ENCODE results near the gene RBM18. TPM values are rescaled to one million over a fixed set of nuclear protein-coding genes. Genes with fewer than 3 reads are reported as not detected.

The RBM18 gene
- total RNA-seq (2014; rRNA removed; shearing (Covaris generic)): 9.8 and 17.6 TPM in 2 replicates

GRCh38 chr9:122264360-122265148 lies at the start of gene RBM18, which contains the start of gene MRRF:
Gene RBM18 (minus strand): TSS chr9:122264840. CDS start chr9:122261492, 3,348 bp downstream.
Gene MRRF (plus strand): TSS chr9:122264882. CDS start chr9:122270892, 6,010 bp downstream.
- Histone ChIP-seq H3K4me1 (replicated peaks) (peaks cover 15% of the 10 kb centered on the region), H3K9me3 (replicated peaks) (no peaks in the 10 kb centered on the region), H3K27me3 (replicated peaks) (no peaks in the 10 kb centered on the region), H3K27ac (peak within 1 kb of the TSS; percentile 90), H3K36me3 (peaks cover 22% of the 10 kb centered on the region), H3K4me3 (peak within 1 kb of the TSS; percentile 65)
- peak; percentile 86 to 95 for DNase-seq (ENCODE audit: low read depth in 1 of 2, low spot score in 2 of 2)

DNA sequence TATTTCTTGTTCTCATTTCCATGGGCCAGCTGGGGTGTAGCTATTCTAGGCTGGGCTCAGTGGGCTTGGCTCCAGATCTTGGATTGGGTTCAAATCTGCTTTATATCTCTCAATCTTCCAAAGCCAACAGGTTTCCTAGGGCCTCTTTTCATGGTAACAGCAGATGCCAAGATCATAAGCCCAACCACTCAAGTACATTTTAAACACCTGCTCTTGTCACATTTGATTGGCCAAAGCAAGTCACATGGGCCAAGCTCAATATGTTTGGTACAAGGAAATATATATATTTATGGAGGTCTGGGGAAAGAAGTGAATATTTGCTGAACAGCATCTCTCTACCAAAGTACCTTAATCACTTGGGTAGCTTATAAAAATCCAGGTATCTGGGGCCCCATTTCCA lies 49.5 kb upstream of the RBM18 start:
- Histone ChIP-seq H3K27me3 (replicated peaks) (no peaks in the 10 kb centered on the region), H3K36me3 (peaks cover 22% of the 10 kb centered on the region), H3K9me3 (replicated peaks) (no peaks in the 10 kb centered on the region), H3K4me1 (replicated peaks) (peaks cover 4% of the 10 kb centered on the region; the same call in 1 of the 2 replicates), H3K4me3 (no peak overlapping the region), H3K27ac (no peak overlapping the region)
- no peak for DNase-seq (ENCODE audit: low read depth in 1 of 2, low spot score in 2 of 2)

GRCh38 chr9:122309861-122310260 lies 45.2 kb upstream of the RBM18 start:
- no peak overlapping the region for H3K4me3 ChIP-seq
- no peaks in the 10 kb centered on the region for H3K27me3 ChIP-seq (replicated peaks)
- no peak for DNase-seq (ENCODE audit: low read depth in 1 of 2, low spot score in 2 of 2)
- peaks cover 38% of the 10 kb centered on the region for H3K36me3 ChIP-seq
- no peak overlapping the region for H3K27ac ChIP-seq
- H3K9me3 ChIP-seq (replicated peaks): no peaks in the 10 kb centered on the region
- H3K4me1 ChIP-seq (replicated peaks): peaks cover 4% of the 10 kb centered on the region; the same call in 1 of the 2 replicates

GRCh38 chr9:122307925-122308324 lies 43.3 kb upstream of the RBM18 start:
- no peak overlapping the region for H3K27ac ChIP-seq
- H3K36me3 ChIP-seq: peaks cover 25% of the 10 kb centered on the region
- H3K27me3 ChIP-seq (replicated peaks): no peaks in the 10 kb centered on the region
- no peaks in the 10 kb centered on the region for H3K9me3 ChIP-seq (replicated peaks)
- no peak for DNase-seq (ENCODE audit: low read depth in 1 of 2, low spot score in 2 of 2)
- peaks cover 14% of the 10 kb centered on the region for H3K4me1 ChIP-seq (replicated peaks)
- no peak overlapping the region for H3K4me3 ChIP-seq

- Histone ChIP-seq H3K4me1 (replicated peaks) (peaks cover 14% of the 10 kb centered on the region), H3K27me3 (replicated peaks) (no peaks in the 10 kb centered on the region), H3K27ac (no peak overlapping the region), H3K9me3 (replicated peaks) (no peaks in the 10 kb centered on the region), H3K4me3 (no peak overlapping the region), H3K36me3 (peaks cover 23% of the 10 kb centered on the region)
- no peak for DNase-seq (ENCODE audit: low read depth in 1 of 2, low spot score in 2 of 2)
Observed at GRCh38 chr9:122307061-122307460, 42.4 kb upstream of the RBM18 start.

- Histone ChIP-seq H3K36me3 (peaks cover 16% of the 10 kb centered on the region), H3K27ac (no peak overlapping the region), H3K4me1 (replicated peaks) (peaks cover 9% of the 10 kb centered on the region), H3K9me3 (replicated peaks) (no peaks in the 10 kb centered on the region), H3K27me3 (replicated peaks) (no peaks in the 10 kb centered on the region), H3K4me3 (no peak overlapping the region)
- DNase-seq (ENCODE audit: low read depth in 1 of 2, low spot score in 2 of 2): no peak
Observed at GRCh38 chr9:122302237-122303093, 37.8 kb upstream of the RBM18 start.

GRCh38 chr9:122297512-122297911 lies 32.9 kb upstream of the RBM18 start:
- Histone ChIP-seq H3K36me3 (peaks cover 19% of the 10 kb centered on the region), H3K4me1 (replicated peaks) (no peaks in the 10 kb centered on the region), H3K4me3 (no peak overlapping the region), H3K27me3 (replicated peaks) (no peaks in the 10 kb centered on the region), H3K9me3 (replicated peaks) (no peaks in the 10 kb centered on the region), H3K27ac (no peak overlapping the region)
- no peak for DNase-seq (ENCODE audit: low read depth in 1 of 2, low spot score in 2 of 2)

DNA sequence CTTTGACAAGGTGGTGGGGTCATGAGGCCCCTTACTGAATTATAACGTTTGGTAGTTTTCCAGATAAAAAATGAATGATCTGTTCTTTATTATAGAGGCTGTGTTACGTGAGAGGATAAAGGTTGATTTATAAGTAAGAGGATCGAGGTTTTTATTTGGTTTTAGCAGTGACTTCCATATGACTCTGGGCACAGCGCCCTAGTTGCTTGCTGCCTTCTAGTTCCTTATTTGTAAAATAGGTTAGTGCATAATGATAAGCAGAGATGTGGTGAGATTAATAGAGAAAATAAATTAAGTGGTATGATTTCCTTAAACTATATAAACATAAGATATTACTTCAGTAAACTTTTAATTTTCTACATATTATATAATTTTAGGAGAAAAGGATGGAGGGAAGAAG lies 29.9 kb upstream of the RBM18 start:
- no peak for DNase-seq (ENCODE audit: low read depth in 1 of 2, low spot score in 2 of 2)
- Histone ChIP-seq H3K36me3 (peaks cover 32% of the 10 kb centered on the region), H3K4me3 (no peak overlapping the region), H3K4me1 (replicated peaks) (no peaks in the 10 kb centered on the region), H3K27ac (no peak overlapping the region), H3K9me3 (replicated peaks) (no peaks in the 10 kb centered on the region), H3K27me3 (replicated peaks) (no peaks in the 10 kb centered on the region)

DNA sequence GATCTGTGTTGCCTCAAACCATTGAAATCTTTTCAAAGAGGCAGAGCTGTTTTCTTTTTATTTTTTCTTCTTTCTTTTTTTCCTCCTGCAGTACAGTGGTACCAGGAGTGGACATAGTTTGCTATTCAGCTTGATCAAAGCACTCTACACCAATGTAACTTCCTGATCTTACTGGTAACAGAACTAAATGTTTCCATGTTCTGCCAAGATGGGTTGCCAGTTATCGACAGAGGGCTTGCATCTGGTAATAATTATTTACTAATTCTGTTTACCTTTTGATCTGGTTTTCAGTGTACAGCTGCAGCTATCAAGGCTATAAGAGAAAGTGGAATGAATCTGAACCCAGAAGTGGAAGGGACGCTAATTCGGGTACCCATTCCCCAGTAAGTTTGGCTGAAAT lies 26.8 kb upstream of the RBM18 start:
- peaks cover 46% of the 10 kb centered on the region for H3K36me3 ChIP-seq
- no peak overlapping the region for H3K4me3 ChIP-seq
- no peaks in the 10 kb centered on the region for H3K27me3 ChIP-seq (replicated peaks)
- DNase-seq (ENCODE audit: low read depth in 1 of 2, low spot score in 2 of 2): no peak
- no peaks in the 10 kb centered on the region for H3K9me3 ChIP-seq (replicated peaks)
- no peaks in the 10 kb centered on the region for H3K4me1 ChIP-seq (replicated peaks)
- no peak overlapping the region for H3K27ac ChIP-seq

GRCh38 chr9:122287214-122287720 lies 22.6 kb upstream of the RBM18 start:
- Histone ChIP-seq H3K27me3 (replicated peaks) (no peaks in the 10 kb centered on the region), H3K27ac (no peak overlapping the region), H3K4me1 (replicated peaks) (no peaks in the 10 kb centered on the region), H3K9me3 (replicated peaks) (no peaks in the 10 kb centered on the region), H3K4me3 (no peak overlapping the region), H3K36me3 (peaks cover 49% of the 10 kb centered on the region)
- no peak for DNase-seq (ENCODE audit: low read depth in 1 of 2, low spot score in 2 of 2)

- H3K36me3 ChIP-seq: peaks cover 45% of the 10 kb centered on the region
- no peak for DNase-seq (ENCODE audit: low read depth in 1 of 2, low spot score in 2 of 2)
Observed at GRCh38 chr9:122286764-122287163, 22.1 kb upstream of the RBM18 start.

GRCh38 chr9:122281368-122281767 lies 16.7 kb upstream of the RBM18 start:
- no peak overlapping the region for H3K4me3 ChIP-seq
- no peak overlapping the region for H3K27ac ChIP-seq
- H3K36me3 ChIP-seq: peaks cover 32% of the 10 kb centered on the region
- DNase-seq (ENCODE audit: low read depth in 1 of 2, low spot score in 2 of 2): no peak
- no peaks in the 10 kb centered on the region for H3K4me1 ChIP-seq (replicated peaks)
- H3K27me3 ChIP-seq (replicated peaks): no peaks in the 10 kb centered on the region
- no peaks in the 10 kb centered on the region for H3K9me3 ChIP-seq (replicated peaks)

More at GRCh38 chr9:122286764-122287163, 22.1 kb upstream of the RBM18 start:
- Histone ChIP-seq H3K4me1 (replicated peaks) (no peaks in the 10 kb centered on the region), H3K27me3 (replicated peaks) (no peaks in the 10 kb centered on the region), H3K9me3 (replicated peaks) (no peaks in the 10 kb centered on the region), H3K4me3 (no peak overlapping the region), H3K27ac (no peak overlapping the region)

GRCh38 chr9:122277285-122277897 lies 12.8 kb upstream of the RBM18 start:
- DNase-seq (ENCODE audit: low read depth in 1 of 2, low spot score in 2 of 2): no peak
- Histone ChIP-seq H3K4me3 (no peak overlapping the region), H3K36me3 (peaks cover 32% of the 10 kb centered on the region), H3K27ac (no peak overlapping the region), H3K9me3 (replicated peaks) (no peaks in the 10 kb centered on the region; the same call in 1 of the 2 replicates), H3K27me3 (replicated peaks) (no peaks in the 10 kb centered on the region), H3K4me1 (replicated peaks) (peaks cover 8% of the 10 kb centered on the region; the same call in 1 of the 2 replicates)
